WERI-Rb-1 (cell line): ENCODE data around the gene TEX22.

Source experiments
- DNase-seq: peaks from one replicate; pipeline ENCODE4 v3.0.0-alpha.2; 2020
- H3K27ac ChIP-seq: fragments of 250-450 bp; sonication (Bioruptor Pico); 2 replicates; pipeline ENCODE4 v1.5.1; 2020; ENCODE audit warnings: mild to moderate bottlenecking, moderate library complexity
- H3K27me3 ChIP-seq: fragments of 250-450 bp; sonication (Bioruptor Pico); 2 replicates; pipeline ENCODE4 v1.5.1; 2021; ENCODE audit warnings: mild to moderate bottlenecking, low read depth, moderate library complexity; ENCODE audit not compliant: insufficient read depth, severe bottlenecking
- H3K36me3 ChIP-seq: fragments of 250-450 bp; sonication (Bioruptor Pico); 2 replicates; pipeline ENCODE4 v1.5.1; 2020; ENCODE audit warnings: mild to moderate bottlenecking, moderate library complexity
- H3K4me3 ChIP-seq: 2 replicates; pipeline ENCODE4 v1.5.1; 2011; ENCODE audit warnings: low read depth, mild to moderate bottlenecking, control low read depth, low read length
- H3K9me3 ChIP-seq: fragments of 250-450 bp; sonication (Bioruptor Pico); 2 replicates; pipeline ENCODE4 v1.5.1; 2021; ENCODE audit warnings: mild to moderate bottlenecking, moderate library complexity; ENCODE audit not compliant: severe bottlenecking
- TF ChIP-seq, protein P1 (sequence below): IDR thresholded peaks from 2 replicates; pipeline ENCODE4 v1.5.1; 2011; ENCODE audit warnings: low read depth, mild to moderate bottlenecking, control low read depth, inconsistent platforms, low read length

The TEX22 gene

DNA sequence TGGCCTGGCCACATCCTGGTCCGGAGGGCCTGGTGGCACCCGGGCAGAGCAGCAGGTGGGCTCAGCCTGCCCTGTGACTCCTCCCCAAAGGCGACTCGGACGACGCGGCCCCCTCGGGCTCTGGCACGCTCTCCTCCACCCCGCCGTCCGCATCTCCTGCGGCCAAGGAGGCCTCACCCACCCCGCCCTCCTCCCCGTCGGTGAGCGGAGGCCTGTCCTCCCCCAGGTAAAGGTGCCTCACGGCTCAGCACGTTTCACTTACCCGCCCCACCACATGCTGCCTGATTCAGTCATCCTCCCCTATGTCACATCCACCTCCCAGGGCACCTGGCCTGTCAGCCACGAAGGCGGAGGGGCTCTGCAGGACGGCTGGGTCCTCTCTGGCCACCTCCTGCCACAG is 6.8 kb upstream of the TEX22 start:
- Histone ChIP-seq H3K36me3 (peaks cover 5% of the 10 kb centered on the region; the same call in 1 of the 2 replicates), H3K4me3 (no peak overlapping the region), H3K27ac (peak overlapping the region; percentile 85)

DNA sequence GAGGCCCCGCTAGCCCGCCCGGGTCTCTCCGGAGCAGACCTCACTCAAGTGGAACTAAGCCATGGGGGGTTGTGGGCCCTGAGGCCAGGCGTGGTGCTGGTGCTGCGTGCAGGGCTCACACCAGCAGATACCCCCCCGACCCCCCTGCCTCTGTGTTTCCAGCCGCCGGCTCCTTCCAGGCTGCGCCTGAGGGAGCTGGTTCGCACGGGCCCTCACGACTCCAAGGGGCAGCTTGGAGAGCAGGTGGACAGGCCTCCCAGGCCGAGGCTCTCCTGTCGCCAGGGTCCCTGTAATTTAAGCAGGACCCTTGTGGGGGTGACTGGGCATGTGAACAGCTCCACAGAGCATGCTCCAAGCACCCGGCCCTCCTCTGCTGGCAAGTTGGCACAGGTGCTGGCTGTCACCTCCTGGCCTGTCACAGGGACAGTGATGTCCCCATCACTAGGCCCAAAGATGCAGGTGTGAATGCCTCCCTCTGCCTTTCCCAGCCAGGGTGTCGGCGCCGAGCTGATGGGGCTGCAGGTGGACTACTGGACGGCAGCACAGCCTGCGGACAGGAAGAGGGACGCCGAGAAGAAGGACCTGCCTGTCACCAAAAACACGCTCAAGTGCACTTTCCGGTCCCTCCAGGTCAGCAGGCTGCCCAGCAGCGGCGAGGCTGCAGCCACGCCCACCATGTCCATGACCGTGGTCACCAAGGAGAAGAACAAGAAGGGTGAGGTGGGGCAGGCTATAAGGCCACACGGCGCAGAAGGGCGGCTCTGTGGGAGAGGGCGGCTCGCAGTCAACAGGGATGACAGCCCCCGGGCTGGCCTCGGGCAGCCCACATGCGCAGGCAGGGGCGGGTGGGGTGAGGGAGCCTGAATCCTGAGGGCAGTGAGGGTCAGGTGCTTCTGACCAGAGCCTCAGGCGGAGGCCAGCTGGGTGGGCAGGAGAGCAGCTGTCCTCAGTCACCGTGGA is 5.9 kb upstream of the TEX22 start:
- TF ChIP-seq, protein P1, sequence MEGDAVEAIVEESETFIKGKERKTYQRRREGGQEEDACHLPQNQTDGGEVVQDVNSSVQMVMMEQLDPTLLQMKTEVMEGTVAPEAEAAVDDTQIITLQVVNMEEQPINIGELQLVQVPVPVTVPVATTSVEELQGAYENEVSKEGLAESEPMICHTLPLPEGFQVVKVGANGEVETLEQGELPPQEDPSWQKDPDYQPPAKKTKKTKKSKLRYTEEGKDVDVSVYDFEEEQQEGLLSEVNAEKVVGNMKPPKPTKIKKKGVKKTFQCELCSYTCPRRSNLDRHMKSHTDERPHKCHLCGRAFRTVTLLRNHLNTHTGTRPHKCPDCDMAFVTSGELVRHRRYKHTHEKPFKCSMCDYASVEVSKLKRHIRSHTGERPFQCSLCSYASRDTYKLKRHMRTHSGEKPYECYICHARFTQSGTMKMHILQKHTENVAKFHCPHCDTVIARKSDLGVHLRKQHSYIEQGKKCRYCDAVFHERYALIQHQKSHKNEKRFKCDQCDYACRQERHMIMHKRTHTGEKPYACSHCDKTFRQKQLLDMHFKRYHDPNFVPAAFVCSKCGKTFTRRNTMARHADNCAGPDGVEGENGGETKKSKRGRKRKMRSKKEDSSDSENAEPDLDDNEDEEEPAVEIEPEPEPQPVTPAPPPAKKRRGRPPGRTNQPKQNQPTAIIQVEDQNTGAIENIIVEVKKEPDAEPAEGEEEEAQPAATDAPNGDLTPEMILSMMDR, result no peak
- no peak overlapping the region for H3K4me3 ChIP-seq
- H3K36me3 ChIP-seq, result peaks cover 5% of the 10 kb centered on the region; the same call in 1 of the 2 replicates
- peak; percentile 89 for DNase-seq
- no peaks in the 10 kb centered on the region for H3K9me3 ChIP-seq
- H3K27ac ChIP-seq, result peak overlapping the region; percentile 85
- H3K27me3 ChIP-seq, result no peaks in the 10 kb centered on the region

More for the DNA sequence above, 6.8 kb upstream of the TEX22 start:
- TF ChIP-seq, protein P1, result no peak
- no peaks in the 10 kb centered on the region for H3K9me3 ChIP-seq
- H3K27me3 ChIP-seq, result no peaks in the 10 kb centered on the region
- no peak for DNase-seq

DNA sequence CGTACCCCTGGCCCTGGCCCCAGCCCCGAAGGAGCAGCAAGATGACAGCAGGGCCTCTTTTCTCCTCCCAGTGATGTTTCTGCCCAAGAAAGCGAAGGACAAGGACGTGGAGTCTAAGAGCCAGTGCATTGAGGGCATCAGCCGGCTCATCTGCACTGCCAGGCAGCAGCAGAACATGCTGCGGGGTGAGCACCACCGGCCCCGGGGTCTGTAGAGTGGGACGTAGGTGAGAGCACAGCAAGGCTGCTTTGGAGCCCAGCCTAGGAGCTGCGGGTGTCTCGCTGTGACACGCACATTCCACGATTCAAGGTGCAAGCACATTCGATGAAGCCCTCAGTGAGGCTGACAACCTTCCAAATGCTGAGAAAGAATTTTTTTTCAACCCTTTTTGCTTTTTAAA is 5.2 kb upstream of the TEX22 start:
- TF ChIP-seq, protein P1, result no peak
- Histone ChIP-seq H3K9me3 (peaks cover 3% of the 10 kb centered on the region), H3K27me3 (no peaks in the 10 kb centered on the region), H3K36me3 (peaks cover 5% of the 10 kb centered on the region; the same call in 1 of the 2 replicates), H3K27ac (peak overlapping the region; percentile 85), H3K4me3 (no peak overlapping the region)
- DNase-seq, result no peak

DNA sequence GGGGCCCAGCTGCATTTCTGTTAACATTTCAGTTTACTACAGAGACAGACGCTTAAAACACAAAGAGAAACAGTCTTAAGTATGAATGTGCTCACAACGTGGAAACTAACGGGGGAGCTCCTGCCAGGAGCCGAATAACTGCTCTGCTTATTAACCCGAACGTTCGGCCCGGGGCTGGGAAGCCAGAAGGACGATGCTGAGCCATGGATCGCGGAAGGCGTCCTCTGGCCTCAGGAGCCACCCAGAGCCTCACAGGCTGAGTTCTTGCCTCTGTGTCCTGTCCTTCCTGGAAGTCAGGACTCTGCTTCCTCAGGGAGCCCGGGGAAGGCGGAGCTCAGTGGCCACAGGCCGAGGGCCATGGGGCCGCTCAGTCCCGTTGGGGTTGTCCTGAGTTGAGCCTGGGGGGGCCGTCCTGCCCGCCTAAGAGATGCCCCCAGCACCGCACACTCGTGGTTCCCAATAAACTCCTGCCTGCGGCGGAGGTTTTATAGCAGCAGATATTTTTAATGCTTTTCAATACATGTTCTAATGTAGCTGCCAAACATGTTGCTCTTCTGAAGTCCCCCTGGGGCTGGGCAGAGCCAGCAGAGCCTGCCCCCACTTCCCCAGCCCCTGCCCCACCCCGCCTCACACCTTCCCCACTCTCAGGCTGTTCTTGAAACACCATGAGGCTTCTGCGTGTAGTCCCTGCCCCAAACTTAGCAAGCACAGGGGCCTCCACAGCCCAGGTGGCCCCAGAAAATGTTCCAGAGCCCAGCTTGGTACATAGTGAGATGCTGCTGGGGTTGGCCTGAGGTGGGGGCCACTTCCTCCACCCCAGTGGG is 3.4 kb upstream of the TEX22 start:
- Histone ChIP-seq H3K27me3 (no peaks in the 10 kb centered on the region), H3K4me3 (no peak overlapping the region), H3K27ac (no peak overlapping the region), H3K9me3 (peaks cover 5% of the 10 kb centered on the region), H3K36me3 (peaks cover 12% of the 10 kb centered on the region)
- DNase-seq, result no peak
- TF ChIP-seq, protein P1, result no peak

DNA sequence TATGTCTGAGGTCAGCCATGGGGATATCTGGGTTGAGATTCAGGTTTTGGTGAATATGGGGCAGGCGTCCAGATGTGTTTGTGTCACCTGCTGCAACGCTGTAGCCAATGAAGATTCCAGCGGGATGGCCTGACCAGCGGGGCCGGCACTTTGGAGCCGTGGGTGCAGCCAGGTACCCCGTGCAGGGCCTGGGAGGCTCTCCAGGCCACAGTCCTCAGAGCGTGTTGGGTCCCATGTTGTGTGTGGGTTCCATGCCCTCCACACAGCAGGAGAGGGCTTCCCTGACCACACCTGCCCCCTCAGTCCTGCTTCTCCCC is 2.8 kb upstream of the TEX22 start:
- H3K9me3 ChIP-seq, result peaks cover 5% of the 10 kb centered on the region
- DNase-seq, result no peak
- peaks cover 17% of the 10 kb centered on the region for H3K36me3 ChIP-seq
- H3K27me3 ChIP-seq, result no peaks in the 10 kb centered on the region
- TF ChIP-seq, protein P1, result no peak
- no peak overlapping the region for H3K27ac ChIP-seq
- H3K4me3 ChIP-seq, result no peak overlapping the region
